T-helper 1 cell (primary cell): ENCODE results near the gene GATAD2B.
A peak's percentile ranks its signal among the peaks of the same experiment; 100 is the strongest.

Experiments
- DNase-seq, 5 donors: peaks; one replicate each; pipeline ENCODE4 v3.0.0-alpha.2; 2012 to 2020
- total RNA-seq, 4 donors: gene quantifications; one replicate each; lab custom pipeline; 2026; lab: John Stamatoyannopoulos, UW

Gene GATAD2B
- total RNA-seq: 52.3 to 81.1 (median 66.2) reads per million in 4 donors

DNA sequence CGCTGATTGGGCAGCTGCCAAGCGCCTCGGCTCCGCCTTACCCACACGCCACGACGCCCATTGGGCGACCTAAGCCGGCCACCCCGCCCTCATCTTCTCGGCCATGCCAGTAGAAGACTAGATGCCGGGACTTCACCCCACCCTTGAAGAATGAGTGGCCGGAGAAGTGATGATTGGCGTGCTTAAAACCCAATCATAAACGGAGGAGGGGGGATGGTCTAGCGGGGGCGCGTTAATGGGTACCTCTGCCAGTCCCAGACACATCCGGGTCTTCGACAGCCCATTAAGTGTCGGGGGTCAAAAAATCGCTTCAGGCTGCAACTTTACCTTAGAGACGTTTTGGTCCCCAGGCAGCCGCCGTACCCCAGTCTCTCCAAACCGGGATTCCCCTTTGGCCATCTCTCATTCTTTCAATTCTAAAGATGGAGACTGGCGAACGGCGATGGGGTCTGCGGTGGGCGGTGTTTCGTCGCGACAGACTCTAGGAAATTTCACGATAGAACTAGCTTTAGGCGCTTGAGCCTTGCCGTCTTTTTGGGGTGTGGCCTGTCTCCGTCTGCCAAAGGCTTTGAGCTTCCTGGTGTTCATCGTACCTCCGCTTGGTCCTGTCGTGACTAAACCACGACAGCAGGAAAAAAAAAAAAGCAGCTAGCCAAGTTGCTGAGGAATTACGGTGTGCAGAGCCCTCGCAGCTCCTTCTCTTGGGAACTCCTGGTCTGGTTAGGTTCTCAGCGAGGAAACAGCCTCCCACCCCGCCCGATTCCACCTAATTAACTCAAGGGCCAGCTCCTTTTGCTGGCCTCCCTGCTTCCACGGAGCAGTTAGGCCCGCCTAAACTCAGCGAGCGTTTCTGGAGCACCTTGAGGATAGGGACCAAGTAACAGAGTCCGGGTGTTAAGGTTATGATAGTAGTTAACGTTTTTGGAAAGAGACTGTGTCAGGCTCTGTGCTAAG lies at the start of gene GATAD2B:
GATAD2B (minus strand) TSS at position 1 of the 954 bp plus-strand sequence. CDS start 94,625 bp downstream, outside the sequence.
- DNase-seq: peak; percentile 98 to 100 (median 98)

DNA sequence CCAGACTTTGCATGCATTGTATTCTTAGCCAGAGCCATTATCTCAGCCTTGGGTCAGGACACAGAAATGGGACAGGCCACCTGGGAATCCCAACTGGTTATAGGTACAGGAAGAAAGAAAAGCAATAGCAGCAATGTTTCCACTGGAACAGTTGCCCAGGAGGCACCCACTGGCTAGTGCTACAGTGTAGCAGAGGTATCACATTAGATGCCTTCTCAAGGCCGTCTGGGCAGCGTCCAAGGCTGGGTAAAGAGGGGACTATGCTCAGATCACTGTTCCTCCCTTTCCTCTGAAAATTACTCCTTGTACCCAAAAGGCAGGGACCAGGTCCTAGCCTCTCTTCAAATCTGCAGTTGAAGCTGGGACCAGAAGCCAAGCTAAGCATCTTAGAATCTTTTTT lies 47.6 kb upstream of the GATAD2B start:
- DNase-seq: no peak

DNA sequence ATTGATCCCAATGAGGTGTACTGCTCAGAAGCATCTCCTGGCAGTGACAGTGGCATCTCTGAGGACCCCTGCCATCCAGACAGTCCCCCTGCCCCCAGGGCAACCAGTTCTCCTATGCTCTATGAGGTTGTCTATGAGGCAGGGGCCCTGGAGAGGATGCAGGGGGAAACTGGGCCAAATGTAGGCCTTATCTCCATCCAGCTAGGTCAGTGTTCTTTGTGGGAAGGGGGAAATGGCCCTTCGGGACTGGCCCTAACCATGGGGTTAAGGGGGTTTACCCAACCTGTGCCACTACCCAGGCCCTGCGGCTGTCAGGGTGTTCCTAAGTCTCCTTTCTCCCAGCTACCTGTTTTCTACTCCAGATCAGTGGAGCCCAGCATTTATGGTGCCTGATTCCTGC lies 46.2 kb upstream of the GATAD2B start:
- DNase-seq: no peak

DNA sequence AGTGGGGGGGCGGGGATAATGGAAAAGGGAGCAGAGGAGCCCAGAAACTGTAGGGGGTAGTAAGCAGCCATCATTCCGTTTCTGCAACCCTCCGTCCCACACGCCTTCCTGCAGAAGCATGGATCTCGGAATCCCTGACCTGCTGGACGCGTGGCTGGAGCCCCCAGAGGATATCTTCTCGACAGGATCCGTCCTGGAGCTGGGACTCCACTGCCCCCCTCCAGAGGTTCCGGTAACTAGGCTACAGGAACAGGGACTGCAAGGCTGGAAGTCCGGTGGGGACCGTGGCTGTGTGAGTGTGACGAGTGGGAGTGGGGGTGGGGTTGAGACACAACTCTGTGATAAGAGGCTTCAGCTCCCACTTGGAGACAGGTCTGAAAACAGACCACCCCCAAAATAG lies 45.6 kb upstream of the GATAD2B start:
- DNase-seq: no peak

DNA sequence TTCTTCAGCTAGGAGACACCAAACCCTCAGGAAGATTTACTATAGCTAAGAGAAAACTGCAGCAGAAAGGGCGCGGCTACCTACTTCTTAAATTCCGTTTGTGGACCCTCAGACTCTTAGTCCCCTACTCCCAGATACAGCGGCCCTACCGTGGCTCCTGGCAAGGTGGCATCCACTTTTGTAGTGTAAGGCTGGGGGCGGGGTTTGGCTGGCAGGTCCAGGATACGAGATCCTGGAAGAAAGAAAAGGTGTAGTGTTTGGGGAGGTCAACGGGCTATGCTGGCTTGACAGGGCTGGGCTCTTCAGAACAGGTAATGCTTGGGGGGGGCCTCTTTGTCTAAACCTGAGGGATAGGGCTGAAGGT lies 45.2 kb upstream of the GATAD2B start:
- DNase-seq: no peak

DNA sequence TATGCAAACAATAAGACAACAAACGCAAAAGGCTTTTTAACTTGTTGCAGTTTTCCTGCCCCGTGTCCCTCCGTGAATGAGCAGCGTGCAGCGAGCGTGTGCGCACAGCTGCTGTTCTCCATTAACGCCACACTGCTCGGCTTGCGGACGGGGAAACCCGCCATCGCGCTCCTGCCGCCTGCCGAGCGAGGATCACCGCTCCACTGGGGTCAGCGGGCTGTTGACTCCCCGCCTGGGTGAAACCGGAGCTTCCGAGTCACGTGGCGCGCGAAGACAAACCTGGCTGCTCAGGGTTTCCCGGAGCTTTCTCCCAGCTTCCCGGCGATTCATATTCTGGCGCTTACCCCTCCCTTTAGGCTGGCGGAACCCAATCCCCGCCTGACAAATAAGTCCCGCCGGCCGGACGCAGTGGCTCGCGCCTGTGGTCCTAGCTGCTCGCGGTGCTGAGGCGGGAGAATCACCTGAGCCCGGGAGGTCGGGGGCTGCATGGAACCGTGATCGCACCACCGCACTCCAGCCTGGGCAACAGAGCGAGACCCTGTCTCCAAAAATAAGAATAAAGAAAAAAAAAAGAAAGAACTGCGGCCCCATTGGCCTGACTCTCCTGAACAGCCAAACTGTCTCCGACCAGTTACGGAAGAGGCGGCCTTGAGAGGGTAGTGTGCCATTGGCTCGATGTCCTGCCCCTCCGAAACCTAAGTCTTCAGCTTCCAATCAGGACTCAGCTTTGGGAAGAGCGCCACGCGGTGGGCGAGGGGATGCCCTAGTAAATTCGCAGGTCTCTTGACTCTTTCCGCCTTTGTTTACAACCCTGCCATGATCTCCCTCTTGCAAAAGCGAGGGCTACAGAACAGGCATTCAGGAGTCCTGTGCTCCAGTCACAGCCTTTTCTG lies 44.6 kb upstream of the GATAD2B start, which contains the start of gene CREB3L4:
CREB3L4 (plus strand) TSS at position 796 of the 893 bp plus-strand sequence. CDS start 624 bp downstream, outside the sequence.
- DNase-seq: peak; percentile 63 to 93 (median 74)

DNA sequence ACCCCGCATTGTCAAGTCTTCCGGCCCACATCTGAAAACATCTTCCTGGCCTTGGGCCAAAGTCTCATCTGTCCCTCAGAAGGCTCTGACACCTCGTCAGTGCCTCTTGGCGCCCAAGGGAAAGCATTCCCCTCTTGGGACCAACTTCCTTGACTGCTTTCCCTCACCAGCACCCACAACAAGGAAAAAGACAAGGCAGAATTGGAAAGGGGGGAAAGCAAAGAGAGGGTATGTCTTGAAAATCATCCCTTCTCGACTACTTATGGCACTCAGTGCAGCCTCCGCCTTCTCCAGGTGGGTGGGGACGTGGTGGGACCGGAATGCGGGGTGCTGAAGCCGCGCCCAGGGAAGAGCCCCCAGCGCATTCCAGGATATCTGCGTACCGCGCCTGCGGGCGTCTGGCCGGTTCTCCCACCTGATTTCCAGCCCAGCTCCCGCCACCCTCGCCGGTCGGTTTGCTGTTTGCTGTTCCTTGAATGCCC lies 41.1 kb upstream of the GATAD2B start:
- no peak for DNase-seq

DNA sequence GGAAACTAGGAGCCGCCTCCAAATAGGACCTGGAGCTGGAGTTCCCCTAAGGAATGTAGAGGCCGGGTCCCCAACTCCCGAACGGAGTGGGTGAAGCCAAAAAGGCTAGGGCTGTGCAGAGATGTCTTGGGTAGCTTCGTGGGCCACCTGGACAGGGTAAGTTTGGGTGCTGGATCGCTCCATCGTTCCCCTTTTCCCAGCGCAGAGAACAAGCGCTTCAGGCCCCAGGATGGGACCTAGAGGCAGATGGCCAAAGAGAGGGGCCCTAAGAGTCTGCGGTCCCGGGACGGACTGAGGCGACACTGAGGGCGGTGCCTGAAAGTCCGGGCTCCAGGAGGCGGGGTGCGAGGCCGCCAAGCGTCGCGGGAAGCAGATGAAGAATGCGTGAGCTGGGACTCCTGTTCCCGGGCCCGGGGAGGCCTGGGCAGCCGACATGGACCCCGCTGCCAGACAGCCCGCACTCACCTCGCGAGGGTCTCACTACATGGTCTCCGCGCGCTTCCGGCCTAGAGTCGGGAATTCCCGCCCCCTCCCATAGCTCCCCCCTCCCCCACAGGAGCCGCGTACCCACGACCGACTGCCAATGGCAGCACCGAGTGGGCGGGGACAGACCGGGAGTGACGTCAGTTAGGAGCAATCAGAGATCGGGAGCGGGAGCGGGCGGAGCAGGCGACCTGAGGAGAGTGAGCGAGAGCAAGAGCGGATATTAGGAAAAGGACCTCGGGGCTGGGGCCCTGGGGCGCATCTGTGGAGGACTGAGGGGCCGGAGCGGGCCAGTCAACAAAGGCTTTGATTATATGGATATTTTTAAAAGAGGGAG lies 40.5 kb upstream of the GATAD2B start, which contains the start of gene SLC39A1:
SLC39A1 (minus strand) TSS at position 508 of the 820 bp plus-strand sequence. CDS start 822 bp downstream, outside the sequence.
- DNase-seq: peak; percentile 92 to 96 (median 93)

DNA sequence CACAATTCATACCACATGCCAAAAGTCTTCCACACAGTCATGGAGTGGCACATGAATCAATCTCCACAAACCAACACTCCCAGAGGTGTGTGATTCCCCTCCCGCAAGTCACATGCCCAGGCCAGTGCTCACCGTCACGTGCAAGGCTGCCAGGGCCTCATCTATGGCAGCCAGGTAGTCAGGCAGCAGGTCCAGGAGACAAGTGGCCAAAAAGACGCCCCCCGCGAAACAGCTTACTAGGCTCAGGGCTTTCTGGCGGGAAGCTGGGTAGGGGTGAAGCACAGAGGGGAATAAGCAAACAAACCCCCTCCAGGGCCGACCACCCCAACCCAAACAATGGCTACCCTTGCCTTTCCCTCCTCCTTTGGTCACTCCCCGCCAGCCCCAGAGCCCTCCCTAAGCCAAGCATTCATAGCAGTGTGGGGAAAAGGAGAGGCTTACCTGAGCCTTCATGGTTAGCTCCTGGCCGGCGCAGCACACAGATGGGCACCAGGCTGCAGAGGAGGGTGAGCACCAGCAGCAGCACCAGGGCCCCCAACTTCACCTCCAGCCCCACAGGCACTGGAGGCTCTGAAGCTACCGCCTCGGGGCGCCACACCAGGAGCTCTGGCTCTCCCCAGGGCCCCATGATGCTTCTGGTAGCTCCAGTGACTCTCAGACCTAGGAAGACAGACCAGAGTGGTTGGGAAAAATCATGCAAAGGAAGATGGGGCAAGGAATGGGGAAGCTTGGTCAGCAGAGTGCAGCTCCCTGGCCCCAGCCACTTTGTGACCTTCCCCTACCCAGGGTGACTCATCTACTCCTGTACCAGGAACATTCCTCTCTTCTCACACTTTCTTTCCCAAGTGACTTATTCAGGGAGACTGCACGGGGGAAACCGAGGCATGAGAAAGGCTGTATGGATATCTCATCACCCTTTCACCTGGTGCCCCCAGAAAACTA lies 39.6 kb upstream of the GATAD2B start:
- no peak for DNase-seq

DNA sequence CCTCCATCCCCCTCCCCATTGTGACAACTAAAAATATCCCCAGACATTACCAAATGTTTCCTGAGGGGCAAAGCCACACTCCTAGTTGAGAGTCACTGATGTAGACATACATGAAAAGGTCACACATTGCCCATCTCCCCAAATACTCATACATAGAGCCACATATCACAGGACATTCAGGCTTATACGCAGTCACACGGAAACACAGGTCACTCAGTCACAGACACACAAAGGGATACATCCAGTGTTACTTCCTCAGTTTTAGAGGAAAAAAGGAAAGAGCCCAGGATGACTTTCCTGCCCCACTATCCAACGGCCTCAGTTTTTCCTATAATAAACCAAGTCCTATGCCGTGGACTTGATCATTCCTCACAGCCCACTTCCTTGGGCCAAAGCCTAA lies 38.6 kb upstream of the GATAD2B start:
- no peak for DNase-seq

DNA sequence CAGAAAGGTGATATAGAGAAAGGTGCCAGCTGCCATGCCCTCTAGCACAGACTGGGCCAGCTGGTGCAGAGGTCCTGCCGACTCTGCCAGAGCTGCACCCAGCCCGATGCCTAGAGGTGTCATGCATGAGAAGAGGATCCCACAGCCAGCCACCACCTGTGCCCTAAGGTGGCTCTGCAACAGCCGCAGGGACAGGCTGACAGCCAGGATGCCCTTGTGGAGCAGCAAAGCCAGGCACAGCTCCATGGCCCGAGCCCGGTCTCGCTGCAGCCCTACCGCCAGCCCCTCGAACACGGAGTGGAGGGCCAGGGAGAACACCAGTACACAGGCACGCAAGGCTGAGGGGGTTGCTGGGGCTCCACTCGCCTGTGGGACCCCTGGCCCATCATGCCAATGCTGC lies 37.4 kb upstream of the GATAD2B start:
- no peak for DNase-seq

DNA sequence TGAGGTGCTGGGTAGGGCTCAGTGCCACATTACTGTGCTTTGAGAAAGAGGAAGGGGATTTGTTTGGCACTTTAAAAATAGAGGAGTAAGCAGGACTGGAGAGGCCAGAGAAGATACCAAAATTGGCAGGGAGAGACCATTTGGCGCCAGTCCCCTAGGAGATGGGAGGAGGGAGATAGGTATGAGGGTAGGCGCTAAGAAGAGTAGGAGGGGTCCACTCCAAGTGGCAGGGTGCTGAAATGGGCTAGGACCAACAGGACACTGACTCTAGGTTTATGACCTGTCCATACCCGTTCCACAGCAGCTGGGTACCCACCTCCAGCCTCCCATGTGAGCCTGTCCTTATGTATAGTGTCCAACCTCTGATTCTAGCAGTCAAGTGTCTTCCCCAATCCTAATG lies 36.7 kb upstream of the GATAD2B start:
- no peak for DNase-seq

DNA sequence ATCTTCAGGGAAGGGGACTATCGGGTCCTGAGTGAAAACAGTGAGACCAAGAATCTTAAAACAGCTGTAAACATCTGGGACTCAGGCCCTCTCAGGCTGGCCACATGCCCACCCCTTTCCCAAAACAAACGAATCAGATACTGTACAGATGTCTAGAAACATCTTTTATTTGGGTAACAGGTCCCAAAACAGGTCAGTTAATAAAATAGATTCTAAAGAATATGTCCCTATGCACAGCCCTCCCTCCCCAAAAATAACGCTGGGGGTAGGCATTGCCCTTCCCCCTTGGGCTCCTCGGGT lies 36.1 kb upstream of the GATAD2B start:
- no peak for DNase-seq

DNA sequence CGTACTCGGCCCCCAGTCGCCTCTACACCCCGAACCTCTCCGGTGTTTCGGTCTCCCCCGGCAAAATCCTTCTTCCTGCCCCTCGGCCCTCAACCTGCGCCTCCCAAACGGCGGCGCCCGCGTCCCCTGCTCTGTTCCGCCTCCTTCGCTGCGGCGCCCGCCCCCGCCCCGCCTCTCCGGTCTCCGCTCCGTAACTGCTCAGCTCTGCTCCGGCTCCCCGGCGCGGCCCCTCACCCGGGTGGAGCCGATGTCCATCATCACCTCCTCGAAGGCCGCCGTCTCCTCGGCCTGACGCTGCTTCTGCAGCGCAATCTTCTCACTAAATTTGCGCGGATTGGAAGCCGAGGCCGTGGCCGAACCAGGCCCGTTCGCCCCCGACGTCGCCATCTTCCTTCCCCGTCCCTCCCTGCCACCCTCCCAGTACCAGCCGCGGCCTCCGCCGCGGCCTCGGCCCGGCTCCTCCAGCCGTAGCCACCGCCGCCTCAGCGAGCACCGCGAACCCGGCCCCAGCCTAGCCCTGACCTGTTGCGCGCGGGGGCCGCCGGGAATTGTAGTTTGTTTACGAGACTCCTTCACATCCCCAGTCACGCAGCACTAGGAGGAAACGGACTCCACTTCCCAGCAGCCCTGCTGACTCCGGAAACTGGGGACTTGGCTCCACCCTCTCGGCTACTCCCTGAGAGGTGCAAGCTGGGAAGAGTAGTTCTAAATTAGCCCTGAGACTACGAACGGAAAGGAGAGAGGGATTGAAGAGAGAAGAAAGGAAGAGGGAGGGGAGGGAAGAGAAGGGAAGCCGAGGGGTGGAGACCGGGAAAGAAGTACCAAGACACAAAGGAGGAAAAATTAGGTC lies 35.6 kb upstream of the GATAD2B start, which contains the start of gene CRTC2:
CRTC2 (minus strand) TSS at position 502 of the 850 bp plus-strand sequence; CDS start at position 387, 115 bp downstream.
- DNase-seq: peak; percentile 93 to 98 (median 96)

DNA sequence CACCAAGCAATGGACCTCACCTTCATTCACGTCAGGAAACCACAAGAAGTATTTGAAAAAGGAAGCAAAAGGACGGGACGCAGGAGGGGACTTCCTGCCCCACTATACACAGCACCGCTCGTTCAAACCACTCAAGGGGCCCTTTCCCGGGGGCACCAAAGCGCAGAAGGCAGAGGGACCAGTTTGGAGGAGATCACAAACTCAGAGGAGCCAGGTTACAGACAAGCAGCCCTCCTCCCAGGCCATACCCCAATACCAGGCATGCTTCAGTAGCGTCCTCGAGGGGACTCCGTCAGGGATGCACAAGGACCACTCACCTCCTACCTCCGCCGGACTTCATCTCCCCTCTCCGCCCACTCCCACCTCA lies 35.0 kb upstream of the GATAD2B start:
- peak in 3 of 5 donors; percentile 22 to 61 (median 28) for DNase-seq

DNA sequence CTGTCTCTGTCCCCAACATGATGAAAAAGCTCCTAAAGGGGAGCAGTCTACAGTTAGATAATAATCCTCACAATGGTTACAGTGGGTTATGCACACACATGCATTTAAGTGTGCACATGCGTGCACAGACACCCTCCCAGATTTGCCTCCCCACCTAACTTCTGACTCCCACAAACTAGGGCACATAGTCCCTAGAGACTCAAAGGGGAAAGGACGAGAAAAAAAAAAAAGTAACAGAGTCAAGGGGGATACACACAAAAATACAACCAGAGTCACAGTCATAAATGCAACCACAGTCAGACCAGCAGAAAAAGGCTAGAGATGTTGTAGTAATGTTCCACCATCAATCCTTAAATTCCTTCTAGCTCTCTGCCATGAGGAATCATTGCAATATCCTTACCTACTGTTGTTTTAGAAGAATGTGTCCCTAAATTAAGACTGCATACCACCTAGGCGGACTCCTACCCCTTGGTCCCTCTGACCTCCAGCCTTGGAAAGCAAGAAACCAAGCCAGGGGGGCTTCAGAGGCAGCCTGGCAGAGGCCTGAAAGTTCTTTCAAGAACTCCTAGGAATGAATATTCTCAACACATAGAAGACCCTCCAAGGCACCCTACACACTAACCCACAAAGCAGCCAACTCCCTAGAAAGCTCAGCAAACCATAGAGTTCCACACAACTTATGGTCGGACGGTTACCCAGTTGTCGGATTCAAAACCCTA lies 34.4 kb upstream of the GATAD2B start:
- DNase-seq: no peak

DNA sequence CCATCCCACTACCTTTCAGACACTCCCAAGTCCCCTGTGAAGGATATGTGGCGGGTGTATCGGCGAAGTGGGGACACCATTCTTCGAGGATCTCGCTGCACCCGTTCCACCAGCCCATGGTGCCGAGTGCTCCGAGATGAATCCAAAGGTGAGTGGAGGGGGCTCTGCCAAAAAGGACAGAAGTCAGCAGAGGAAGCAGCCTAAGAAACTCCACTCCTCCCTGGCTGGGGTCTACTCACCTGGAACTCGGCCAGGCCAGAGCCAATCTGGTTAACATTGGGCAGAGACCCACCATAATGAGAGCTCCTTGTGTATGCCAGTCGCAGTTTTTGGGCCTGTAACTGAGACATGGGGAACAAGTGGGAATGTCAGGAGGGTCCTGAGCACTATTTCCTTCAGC lies 32.1 kb upstream of the GATAD2B start:
- DNase-seq: no peak

DNA sequence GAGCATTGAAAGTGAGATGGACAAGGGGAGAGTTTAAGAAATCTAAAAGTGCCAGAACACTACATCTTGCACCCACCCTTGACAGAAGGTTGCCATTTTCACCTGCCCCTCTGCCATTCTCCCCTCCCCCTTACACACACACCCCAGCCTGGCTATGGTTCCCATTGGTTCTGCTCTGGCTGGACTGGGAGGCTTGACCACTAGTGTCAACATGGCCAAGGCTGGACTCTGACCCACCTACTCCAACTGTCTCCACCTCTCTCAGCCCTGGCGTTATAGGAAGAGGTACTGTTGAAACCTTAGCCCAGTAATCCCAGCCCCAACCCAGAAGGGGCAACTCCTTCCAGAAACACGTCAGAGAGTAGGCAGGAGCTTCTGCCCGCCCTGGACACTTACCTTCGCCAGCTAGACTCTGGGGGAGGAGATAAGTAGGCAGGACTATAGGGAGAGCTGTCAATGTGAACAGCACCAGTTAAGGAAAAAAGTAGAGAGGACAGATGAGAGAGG lies 31.1 kb upstream of the GATAD2B start:
- DNase-seq: no peak

DNA sequence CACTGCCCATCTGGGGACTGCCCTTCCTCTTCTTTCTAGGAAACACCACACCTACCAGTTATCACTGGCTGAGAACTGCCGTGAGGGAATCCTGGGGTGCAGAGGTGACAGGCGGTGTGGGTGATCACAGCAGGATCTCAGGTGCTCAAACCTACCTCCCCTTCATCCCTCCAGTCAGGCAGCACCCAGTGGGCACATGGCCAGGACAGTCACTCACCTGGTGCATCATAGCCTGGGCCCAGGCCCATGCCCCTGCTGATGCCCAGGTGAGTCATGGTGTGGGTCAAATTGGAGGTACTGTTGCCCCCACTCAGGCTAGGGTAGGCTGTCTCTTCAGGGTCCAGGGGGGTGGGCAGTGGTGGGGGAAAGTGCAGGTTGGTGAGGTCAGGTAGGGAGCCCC lies 29.0 kb upstream of the GATAD2B start:
- DNase-seq: no peak
